GM21717 (cell line): Measurements from ENCODE around the gene POLE4.

Experiments used
- ATAC-seq: cut with Tn5 transposase; IDR thresholded peaks from one replicate; pipeline ENCODE4 v1.9.1; 2021; ENCODE audit warnings: mild to moderate bottlenecking, moderate library complexity; ENCODE audit not compliant: unreplicated experiment

Gene POLE4

GRCh38 chr2:74985978-74986609 is 27.7 kb downstream of the POLE4 start:
- no peak for ATAC-seq

- ATAC-seq, result no peak
Observed at GRCh38 chr2:74991977-74992376, 33.5 kb downstream of the POLE4 start.

- no peak for ATAC-seq
Observed at GRCh38 chr2:74999468-74999867, 41.0 kb downstream of the POLE4 start.

GRCh38 chr2:75002007-75002406 is 43.6 kb downstream of the POLE4 start:
- ATAC-seq, result no peak

GRCh38 chr2:75003276-75003675 is 44.8 kb downstream of the POLE4 start:
- no peak for ATAC-seq

- no peak for ATAC-seq
Observed at GRCh38 chr2:75003773-75004172, 45.3 kb downstream of the POLE4 start.

GRCh38 chr2:75006041-75006440 is 47.6 kb downstream of the POLE4 start:
- no peak for ATAC-seq

- ATAC-seq, result no peak
Observed at GRCh38 chr2:75007061-75007460, 48.6 kb downstream of the POLE4 start.

GRCh38 chr2:75007819-75008218 is 49.4 kb downstream of the POLE4 start:
- ATAC-seq, result no peak

GRCh38 chr2:75010571-75010970 is 52.1 kb downstream of the POLE4 start:
- no peak for ATAC-seq

GRCh38 chr2:75012080-75012479 is 53.6 kb downstream of the POLE4 start:
- ATAC-seq, result no peak

GRCh38 chr2:75018162-75018561 is 59.7 kb downstream of the POLE4 start:
- ATAC-seq, result peak; percentile 74
